Limb (tissue), 2 donors: ENCODE data around the gene TRPM1.

ENCODE experiments used
- DNase-seq, 2 donors: peaks; one replicate each; pipeline ENCODE4 v3.0.0-alpha.2; 2016; ENCODE audit errors: extremely low spot score in 2 of 2

Gene TRPM1

GRCh38 chr15:30978328-30978727 lies 123.2 kb downstream of the TRPM1 start:
- no peak for DNase-seq

DNA sequence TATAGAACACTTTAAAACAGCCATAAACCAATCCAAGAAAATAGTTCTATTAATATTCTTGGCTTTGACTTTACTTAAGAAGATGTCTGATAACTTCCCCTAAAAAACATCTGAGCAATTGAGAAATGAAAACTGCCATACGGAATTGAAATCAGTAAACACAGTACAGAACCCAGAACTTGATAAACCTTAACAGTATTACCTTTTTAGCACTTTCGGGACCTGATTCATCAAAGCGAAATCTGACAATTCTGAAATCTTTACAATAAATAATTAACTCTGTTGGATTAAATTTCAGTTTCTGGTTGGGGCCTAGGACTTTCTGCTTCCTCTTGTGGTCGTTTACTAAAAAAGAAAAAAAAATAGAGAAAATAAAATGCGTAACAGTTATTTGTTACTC lies 127.4 kb downstream of the TRPM1 start:
- DNase-seq: no peak

- no peak for DNase-seq
These were observed 128.1 kb downstream of the TRPM1 start for GRCh38 chr15:30973379-30973778.

- no peak for DNase-seq
These were observed 131.8 kb downstream of the TRPM1 start for GRCh38 chr15:30969724-30970123.

DNA sequence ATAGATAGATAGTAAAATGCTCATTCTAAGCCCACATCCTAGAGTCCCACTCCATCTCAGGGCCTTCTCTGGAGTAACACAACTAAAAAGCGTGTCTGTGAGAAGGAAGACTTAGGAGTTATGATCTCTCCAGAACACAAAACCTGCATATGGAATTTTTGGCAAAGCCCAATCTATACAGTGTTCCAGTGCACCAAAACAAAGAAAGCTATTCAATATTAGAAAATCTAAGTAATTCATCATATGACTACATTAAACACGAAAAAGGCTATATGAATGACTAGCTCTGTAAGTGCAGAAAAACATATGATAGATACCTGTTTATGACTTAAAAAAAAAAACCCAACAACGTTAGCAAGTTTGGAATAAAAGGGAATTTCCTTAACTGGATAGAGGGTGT lies 137.8 kb downstream of the TRPM1 start:
- no peak for DNase-seq

DNA sequence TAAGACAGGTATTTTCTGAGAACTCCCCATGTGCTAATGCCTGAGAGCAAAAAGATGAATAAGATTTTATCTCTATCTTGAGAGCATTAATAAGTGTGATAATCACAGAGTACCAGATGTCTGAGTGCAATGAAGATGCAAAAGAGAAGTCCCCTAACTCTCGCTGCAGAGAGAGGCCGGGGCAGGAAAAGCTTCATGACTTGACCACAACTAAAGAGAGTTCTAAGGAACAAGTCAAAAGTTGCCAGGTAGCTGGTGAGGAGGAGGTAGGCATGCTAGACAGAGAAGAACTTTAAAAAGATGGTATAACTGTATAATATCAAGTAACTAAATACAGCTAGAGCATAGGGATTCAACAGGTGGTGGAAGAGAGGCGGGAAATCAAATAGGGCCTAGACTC lies 138.9 kb downstream of the TRPM1 start:
- DNase-seq: no peak

DNA sequence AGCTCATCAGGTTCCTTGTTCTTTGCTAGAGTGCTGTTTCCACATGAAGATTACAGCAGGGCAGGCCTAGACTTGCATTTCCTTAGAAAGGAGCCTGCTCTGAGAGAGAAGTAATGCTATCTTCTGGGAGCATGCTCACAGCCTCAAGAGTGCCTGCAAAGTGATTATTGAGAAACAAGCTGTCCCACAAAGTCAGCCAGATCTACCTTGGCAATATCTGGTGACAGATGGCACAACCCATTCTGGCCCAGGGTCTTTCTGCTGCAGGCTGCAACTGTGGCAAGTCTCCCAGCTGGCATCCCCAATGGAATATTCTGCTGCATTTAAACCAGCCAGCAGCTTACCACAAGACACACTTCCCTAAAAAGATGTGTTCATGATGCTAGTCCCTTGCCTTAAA lies 139.4 kb downstream of the TRPM1 start:
- no peak for DNase-seq

GRCh38 chr15:30958219-30958618 lies 143.3 kb downstream of the TRPM1 start:
- DNase-seq: no peak

GRCh38 chr15:30956216-30957124 lies 145.1 kb downstream of the TRPM1 start:
- no peak for DNase-seq

DNA sequence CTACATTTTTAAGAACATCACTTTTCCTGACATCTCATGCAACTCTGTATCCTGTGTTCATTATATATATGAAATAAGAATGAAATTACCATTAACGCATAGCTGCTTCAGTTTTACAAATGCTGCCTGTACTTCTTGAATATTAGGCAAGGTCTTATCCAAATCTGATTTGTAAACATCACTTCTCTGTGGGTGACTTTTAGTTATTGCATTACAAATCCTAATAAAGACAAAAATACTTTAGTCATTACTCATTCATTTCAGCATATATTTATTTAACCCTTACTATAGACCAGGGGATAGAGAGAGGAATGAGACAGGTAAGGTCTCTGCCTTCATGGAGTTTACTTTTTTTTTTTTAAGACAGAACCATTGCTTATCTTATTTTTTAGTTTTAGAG lies 146.9 kb downstream of the TRPM1 start:
- no peak for DNase-seq

- DNase-seq: no peak
These were observed 147.7 kb downstream of the TRPM1 start for GRCh38 chr15:30953731-30954378.

- DNase-seq: no peak
These were observed 148.3 kb downstream of the TRPM1 start for GRCh38 chr15:30953183-30953582.
